Stomach smooth muscle (tissue), 2 donors: ENCODE results near the gene TCF12.
"Not testable (repeated sequence)": the region's sequence is repeated elsewhere in the genome, so short reads cannot be mapped to it uniquely, and the experiment has no call there.

ENCODE experiments used
- H3K27ac ChIP-seq: one replicate; pipeline ENCODE4 v1.7.0; 2013; ENCODE audit warnings: mild to moderate bottlenecking, low read length, inconsistent platforms
- H3K27me3 ChIP-seq, 2 donors: one replicate each; pipeline ENCODE4 v1.7.0; 2013; ENCODE audit warnings: low read length in 2 of 2; ENCODE audit not compliant: insufficient read depth in 2 of 2, control insufficient read depth in 1 of 2
- H3K36me3 ChIP-seq, 2 donors: one replicate each; pipeline ENCODE4 v1.7.0; 2013; ENCODE audit warnings: low read length in 2 of 2; ENCODE audit not compliant: control insufficient read depth in 2 of 2, insufficient read depth in 2 of 2
- H3K4me1 ChIP-seq: one replicate; pipeline ENCODE4 v1.7.0; 2013; ENCODE audit warnings: low read length; ENCODE audit not compliant: control insufficient read depth, insufficient read depth
- H3K4me3 ChIP-seq, 2 donors: one replicate each; pipeline ENCODE4 v1.7.0; 2013; ENCODE audit warnings: low read length in 2 of 2
- H3K9ac ChIP-seq, 2 donors: one replicate each; pipeline ENCODE4 v1.7.0; 2013; ENCODE audit warnings: low read length in 2 of 2, mild to moderate bottlenecking in 1 of 2
- H3K9me3 ChIP-seq, 2 donors: one replicate each; pipeline ENCODE4 v1.7.0; 2013; ENCODE audit warnings: low read length in 2 of 2; ENCODE audit not compliant: control insufficient read depth in 2 of 2
- donor health status: healthy.
- donor health status: Pancreatic carcinoma.

The TCF12 gene

GRCh38 chr15:57149196-57149595 lies 230.8 kb downstream of the TCF12 start:
- no peak overlapping the region for H3K4me3 ChIP-seq
- peaks cover 8% of the 10 kb centered on the region for H3K4me1 ChIP-seq
- peaks cover 0 to 3% of the 10 kb centered on the region in 2 donors for H3K9me3 ChIP-seq
- H3K9ac ChIP-seq: no peak overlapping the region
- no peak overlapping the region for H3K27ac ChIP-seq
- no peaks in the 10 kb centered on the region for H3K27me3 ChIP-seq
- H3K36me3 ChIP-seq: no peaks in the 10 kb centered on the region

- Histone ChIP-seq H3K27ac (no peak overlapping the region), H3K4me1 (peaks cover 8% of the 10 kb centered on the region), H3K36me3 (no peaks in the 10 kb centered on the region), H3K9me3 (peaks cover 0 to 3% of the 10 kb centered on the region in 2 donors), H3K9ac (no peak overlapping the region), H3K4me3 (no peak overlapping the region), H3K27me3 (no peaks in the 10 kb centered on the region)
Measured at GRCh38 chr15:57150066-57150865, 231.8 kb downstream of the TCF12 start.

- H3K27me3 ChIP-seq, H3K9ac ChIP-seq, H3K27ac ChIP-seq, H3K9me3 ChIP-seq, H3K4me1 ChIP-seq, H3K4me3 ChIP-seq, H3K36me3 ChIP-seq: not testable (repeated sequence)
Measured at GRCh38 chr15:57150866-57151203, 232.4 kb downstream of the TCF12 start.

GRCh38 chr15:57152133-57152532 lies 233.7 kb downstream of the TCF12 start:
- Histone ChIP-seq H3K4me3 (no peak overlapping the region), H3K27ac (no peak overlapping the region), H3K27me3 (no peaks in the 10 kb centered on the region), H3K4me1 (peaks cover 14% of the 10 kb centered on the region), H3K9me3 (peaks cover 0 to 3% of the 10 kb centered on the region in 2 donors), H3K9ac (no peak overlapping the region), H3K36me3 (no peaks in the 10 kb centered on the region)

- peaks cover 0 to 3% of the 10 kb centered on the region in 2 donors for H3K9me3 ChIP-seq
- H3K4me1 ChIP-seq: peaks cover 14% of the 10 kb centered on the region
- H3K36me3 ChIP-seq: no peaks in the 10 kb centered on the region
- H3K27ac ChIP-seq: no peak overlapping the region
- H3K4me3 ChIP-seq: no peak overlapping the region
- no peak overlapping the region for H3K9ac ChIP-seq
- H3K27me3 ChIP-seq: no peaks in the 10 kb centered on the region
Measured at GRCh38 chr15:57152666-57153539, 234.5 kb downstream of the TCF12 start.

- Histone ChIP-seq H3K4me1 (peaks cover 6% of the 10 kb centered on the region), H3K9me3 (peaks cover 0 to 3% of the 10 kb centered on the region in 2 donors), H3K36me3 (no peaks in the 10 kb centered on the region), H3K4me3 (no peak overlapping the region), H3K9ac (no peak overlapping the region), H3K27me3 (no peaks in the 10 kb centered on the region), H3K27ac (no peak overlapping the region)
Measured at GRCh38 chr15:57156210-57156884, 237.9 kb downstream of the TCF12 start.

- H3K27me3 ChIP-seq: no peaks in the 10 kb centered on the region
- peaks cover 6% of the 10 kb centered on the region for H3K4me1 ChIP-seq
- H3K36me3 ChIP-seq: no peaks in the 10 kb centered on the region
- H3K9ac ChIP-seq: no peak overlapping the region
- H3K9me3 ChIP-seq: no peaks in the 10 kb centered on the region
- no peak overlapping the region for H3K4me3 ChIP-seq
- no peak overlapping the region for H3K27ac ChIP-seq
Measured at GRCh38 chr15:57158589-57158988, 240.1 kb downstream of the TCF12 start.

- no peaks in the 10 kb centered on the region for H3K27me3 ChIP-seq
- H3K9ac ChIP-seq: no peak overlapping the region
- H3K4me3 ChIP-seq: no peak overlapping the region
- no peaks in the 10 kb centered on the region for H3K36me3 ChIP-seq
- H3K4me1 ChIP-seq: peaks cover 6% of the 10 kb centered on the region
- no peaks in the 10 kb centered on the region for H3K9me3 ChIP-seq
- no peak overlapping the region for H3K27ac ChIP-seq
Measured at GRCh38 chr15:57158997-57159668, 240.7 kb downstream of the TCF12 start.

GRCh38 chr15:57159767-57160166 lies 241.3 kb downstream of the TCF12 start:
- Histone ChIP-seq H3K9me3 (no peaks in the 10 kb centered on the region), H3K27ac (no peak overlapping the region), H3K36me3 (no peaks in the 10 kb centered on the region), H3K9ac (no peak overlapping the region), H3K27me3 (no peaks in the 10 kb centered on the region), H3K4me1 (peaks cover 6% of the 10 kb centered on the region), H3K4me3 (no peak overlapping the region)

GRCh38 chr15:57160823-57161560 lies 242.5 kb downstream of the TCF12 start:
- no peak overlapping the region for H3K9ac ChIP-seq
- no peaks in the 10 kb centered on the region for H3K9me3 ChIP-seq
- peaks cover 6% of the 10 kb centered on the region for H3K4me1 ChIP-seq
- H3K27me3 ChIP-seq: no peaks in the 10 kb centered on the region
- no peak overlapping the region for H3K4me3 ChIP-seq
- H3K36me3 ChIP-seq: no peaks in the 10 kb centered on the region
- no peak overlapping the region for H3K27ac ChIP-seq
